ENCODE measurements around the gene ADAM15.

The ADAM15 gene

GRCh38 chr1:155049651-155050559 lies 1.2 kb upstream of the ADAM15 start:
- H3K27ac ChIP-seq (ENCODE audit: extremely low read depth, low read depth, low read length), result peak overlapping the region; percentile 27; the same call in 1 of the 2 replicates
- no peak overlapping the region; the same call in 1 of the 2 replicates for H3K4me3 ChIP-seq (ENCODE audit: low read depth, low read length)
- no peaks in the 10 kb centered on the region for H3K9me3 ChIP-seq (ENCODE audit: control insufficient read depth, insufficient read depth, low read depth, low read length)
- H3K36me3 ChIP-seq (ENCODE audit: control insufficient read depth in 2 of 2, insufficient read depth in 1 of 2, low read length in 2 of 2), result peaks cover 0 to 15% of the 10 kb centered on the region in 2 experiments; a peak in 1 of 3 replicates
- peaks cover 9% of the 10 kb centered on the region for H3K4me1 ChIP-seq (ENCODE audit: control insufficient read depth, insufficient read depth, low read length)
- ChIA-PET CTCF (interaction anchor here (0.7 to 9.2 kb wide), 20 partner anchors 8 to 157 kb away, joined by 3 to 94 read pairs (median 4); partner anchors contain the start of genes PBXIP1 and ZBTB7B), POLR2A (interaction anchor here (1.0 to 1.6 kb wide), 9 partner anchors 8 to 123 kb away, joined by 4 to 10 read pairs (median 6); partner anchors contain the start of genes EFNA3, KRTCAP2 and SHC1)
- TF ChIP-seq ZNF335 (tag by site-specific recombination; conservative IDR thresholded peaks at IDR 0.05) (peak; percentile 20), FEZF1 (tag by site-specific recombination; IDR thresholded peaks at IDR 0.05) (peak; percentile 82), PRDM1 (tag by site-specific recombination; IDR thresholded peaks at IDR 0.05) (peak; percentile 91), ZSCAN5A (tag by site-specific recombination; IDR thresholded peaks at IDR 0.05) (no peak), ZNF843 (tag by site-specific recombination; IDR thresholded peaks at IDR 0.05) (0 out of 2 replicates have a peak, but pooled peaks have one; percentile 58), ZBTB10 (tag by site-specific recombination; IDR thresholded peaks at IDR 0.05) (no peak), ZNF544 (tag by site-specific recombination; IDR thresholded peaks at IDR 0.05) (no peak), ZNF76 (tag by site-specific recombination; IDR thresholded peaks at IDR 0.05; ENCODE audit: borderline replicate concordance, low read depth) (no peak), SP7 (tag by site-specific recombination; IDR thresholded peaks at IDR 0.05) (no peak), GLIS1 (tag by site-specific recombination; IDR thresholded peaks at IDR 0.05) (no peak), ZNF202 (tag by site-specific recombination; IDR thresholded peaks at IDR 0.05; ENCODE audit: borderline replicate concordance) (no peak), ATF2 (tag by site-specific recombination; IDR thresholded peaks at IDR 0.05; ENCODE audit: low read depth) (no peak), ZNF677 (tag by site-specific recombination; IDR thresholded peaks at IDR 0.05) (peak; percentile 71; the same call in 1 of the 2 replicates), ZNF530 (tag by site-specific recombination; IDR thresholded peaks at IDR 0.05; ENCODE audit: low read depth) (no peak), ZBTB6 (tag by site-specific recombination; IDR thresholded peaks at IDR 0.05) (no peak), ZNF837 (tag by site-specific recombination; IDR thresholded peaks at IDR 0.05) (no peak), ZNF366 (tag by site-specific recombination; conservative IDR thresholded peaks at IDR 0.05) (peak; percentile 86), ZNF561 (tag by site-specific recombination; IDR thresholded peaks at IDR 0.05; ENCODE audit: borderline replicate concordance) (peak; percentile 72; the same call in 1 of the 2 replicates), ZXDB (tag by site-specific recombination; IDR thresholded peaks at IDR 0.05) (0 out of 2 replicates have a peak, but pooled peaks have one; percentile 87), ZNF626 (tag by site-specific recombination; IDR thresholded peaks at IDR 0.05) (no peak), ZNF510 (tag by site-specific recombination; IDR thresholded peaks at IDR 0.05; ENCODE audit: insufficient replicate concordance) (no peak), ZNF791 (tag by site-specific recombination; IDR thresholded peaks at IDR 0.05) (no peak), ZNF473 (tag by site-specific recombination; IDR thresholded peaks at IDR 0.05) (no peak), ZSCAN23 (tag by site-specific recombination; IDR thresholded peaks at IDR 0.05) (no peak), ZNF513 (tag by site-specific recombination; IDR thresholded peaks at IDR 0.05) (no peak), ZNF19 (tag by site-specific recombination; IDR thresholded peaks at IDR 0.05; ENCODE audit: low read depth) (no peak), ZBTB7A (tag by site-specific recombination; IDR thresholded peaks at IDR 0.05; ENCODE audit: low read depth) (no peak)

Data from HEK293 (cell line).